Measurements from ENCODE around the gene DOCK4. TPM values are rescaled to one million over a fixed set of nuclear protein-coding genes. Genes with fewer than 3 reads are reported as not detected.
A peak's percentile ranks its signal among the peaks of the same experiment; 100 is the strongest.

DOCK4 gene
- total RNA-seq, 4 donors from 2014 or later, result 30.8 to 49.8 (median 37.2) TPM

- Histone ChIP-seq H3K9me3 (no peaks in the 10 kb centered on the region), H3K27ac (peak overlapping the region in 2 of 4 donors; percentile 29 to 47), H3K27me3 (no peaks in the 10 kb centered on the region), H3K4me3 (no peak overlapping the region), H3K36me3 (peaks cover 0 to 36% (median 0%) of the 10 kb centered on the region in 3 donors), H3K4me1 (peaks cover 0 to 8% (median 0%) of the 10 kb centered on the region in 4 donors)
- WGBS, 2 donors, result 68 to 75% methylated on average over 1 of the region's 1 CpG
- TF ChIP-seq EP300 (IDR thresholded peaks at IDR 0.05) (no peak), POLR2A (IDR thresholded peaks at IDR 0.05) (no peak)
- TF ChIP-seq, protein P1, sequence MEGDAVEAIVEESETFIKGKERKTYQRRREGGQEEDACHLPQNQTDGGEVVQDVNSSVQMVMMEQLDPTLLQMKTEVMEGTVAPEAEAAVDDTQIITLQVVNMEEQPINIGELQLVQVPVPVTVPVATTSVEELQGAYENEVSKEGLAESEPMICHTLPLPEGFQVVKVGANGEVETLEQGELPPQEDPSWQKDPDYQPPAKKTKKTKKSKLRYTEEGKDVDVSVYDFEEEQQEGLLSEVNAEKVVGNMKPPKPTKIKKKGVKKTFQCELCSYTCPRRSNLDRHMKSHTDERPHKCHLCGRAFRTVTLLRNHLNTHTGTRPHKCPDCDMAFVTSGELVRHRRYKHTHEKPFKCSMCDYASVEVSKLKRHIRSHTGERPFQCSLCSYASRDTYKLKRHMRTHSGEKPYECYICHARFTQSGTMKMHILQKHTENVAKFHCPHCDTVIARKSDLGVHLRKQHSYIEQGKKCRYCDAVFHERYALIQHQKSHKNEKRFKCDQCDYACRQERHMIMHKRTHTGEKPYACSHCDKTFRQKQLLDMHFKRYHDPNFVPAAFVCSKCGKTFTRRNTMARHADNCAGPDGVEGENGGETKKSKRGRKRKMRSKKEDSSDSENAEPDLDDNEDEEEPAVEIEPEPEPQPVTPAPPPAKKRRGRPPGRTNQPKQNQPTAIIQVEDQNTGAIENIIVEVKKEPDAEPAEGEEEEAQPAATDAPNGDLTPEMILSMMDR (IDR thresholded peaks at IDR 0.05), result no peak
- no peak for DNase-seq (ENCODE audit: low spot score in 2 of 2)
These were observed 218.3 kb downstream of the DOCK4 start for GRCh38 chr7:111987886-111988285.

GRCh38 chr7:111987115-111987826 lies 218.9 kb downstream of the DOCK4 start:
- Histone ChIP-seq H3K27me3 (no peaks in the 10 kb centered on the region), H3K27ac (peak overlapping the region in 2 of 4 donors; percentile 29 to 47), H3K36me3 (peaks cover 0 to 36% (median 0%) of the 10 kb centered on the region in 3 donors), H3K4me3 (no peak overlapping the region), H3K4me1 (peaks cover 0 to 9% (median 0%) of the 10 kb centered on the region in 4 donors), H3K9me3 (no peaks in the 10 kb centered on the region)
- no peak for TF ChIP-seq POLR2A (IDR thresholded peaks at IDR 0.05)
- TF ChIP-seq, protein P1 (IDR thresholded peaks at IDR 0.05), result no peak
- DNase-seq (ENCODE audit: low spot score in 2 of 2), result no peak
- 61 to 71% methylated on average over 6 of the region's 6 CpGs for WGBS, 2 donors

GRCh38 chr7:111986601-111987000 lies 219.6 kb downstream of the DOCK4 start:
- Histone ChIP-seq H3K36me3 (peaks cover 0 to 36% (median 0%) of the 10 kb centered on the region in 3 donors), H3K4me1 (peaks cover 0 to 9% (median 0%) of the 10 kb centered on the region in 4 donors), H3K4me3 (no peak overlapping the region), H3K9me3 (no peaks in the 10 kb centered on the region), H3K27ac (peak overlapping the region in 2 of 4 donors; percentile 2 to 45), H3K27me3 (no peaks in the 10 kb centered on the region)
- TF ChIP-seq, protein P1 (IDR thresholded peaks at IDR 0.05), result no peak
- TF ChIP-seq EP300 (IDR thresholded peaks at IDR 0.05), result no peak
- no peak for TF ChIP-seq POLR2A (IDR thresholded peaks at IDR 0.05)
- WGBS, 2 donors, result 75 to 84% methylated on average over 2 of the region's 2 CpGs
- no peak for DNase-seq (ENCODE audit: low spot score in 2 of 2)

- peaks cover 0 to 9% (median 0%) of the 10 kb centered on the region in 4 donors for H3K4me1 ChIP-seq
- no peaks in the 10 kb centered on the region for H3K9me3 ChIP-seq
- no peaks in the 10 kb centered on the region for H3K27me3 ChIP-seq
- WGBS, 2 donors, result 91% methylated on average over 1 of the region's 1 CpG
- peak overlapping the region in 1 of 4 donors; percentile 38 for H3K27ac ChIP-seq
- DNase-seq (ENCODE audit: low spot score in 2 of 2), result no peak
- H3K36me3 ChIP-seq, result peaks cover 0 to 36% (median 0%) of the 10 kb centered on the region in 3 donors
- no peak overlapping the region for H3K4me3 ChIP-seq
- TF ChIP-seq, protein P1 (IDR thresholded peaks at IDR 0.05), result no peak
- TF ChIP-seq POLR2A (IDR thresholded peaks at IDR 0.05) (no peak), EP300 (IDR thresholded peaks at IDR 0.05) (no peak)
These were observed 220.4 kb downstream of the DOCK4 start for GRCh38 chr7:111985798-111986197.

- 29 to 31% methylated on average over 2 of the region's 2 CpGs for WGBS, 2 donors
These were observed 223.4 kb downstream of the DOCK4 start for GRCh38 chr7:111982804-111983203.

More at GRCh38 chr7:111982804-111983203, 223.4 kb downstream of the DOCK4 start:
- Histone ChIP-seq H3K4me3 (no peak overlapping the region), H3K4me1 (peaks cover 0 to 8% (median 0%) of the 10 kb centered on the region in 4 donors), H3K36me3 (peaks cover 0 to 32% (median 0%) of the 10 kb centered on the region in 3 donors), H3K9me3 (no peaks in the 10 kb centered on the region), H3K27ac (no peak overlapping the region), H3K27me3 (no peaks in the 10 kb centered on the region)
- DNase-seq (ENCODE audit: low spot score in 2 of 2), result no peak
- TF ChIP-seq, protein P1 (IDR thresholded peaks at IDR 0.05), result no peak
- no peak for TF ChIP-seq POLR2A (IDR thresholded peaks at IDR 0.05)
- TF ChIP-seq EP300 (IDR thresholded peaks at IDR 0.05), result no peak
